Prostate gland (tissue), 2 donors: ENCODE measurements around the gene TMEM9B. TPM values are rescaled to one million over a fixed set of nuclear protein-coding genes. Genes with fewer than 3 reads are reported as not detected.

Experiments used
- DNase-seq: peaks from one replicate; pipeline ENCODE4 v3.0.0-alpha.2; 2019; ENCODE audit warnings: low spot score
- H3K27ac ChIP-seq, 2 donors: fragments of 200-600 bp; sonication (generic); 2 replicates each; pipeline ENCODE4 v1.5.1; 2017 to 2019
- H3K27me3 ChIP-seq: fragments of 200-600 bp; sonication (generic); replicated peaks from 2 replicates; pipeline ENCODE4 v1.5.1; 2019; ENCODE audit not compliant: insufficient read depth
- H3K36me3 ChIP-seq, 2 donors: fragments of 200-600 bp; sonication (generic); 1 replicate in 1 of 2; 2 replicates in 1 of 2; pipeline versions ENCODE4 v1.5.1 to v1.8.1; 2017 to 2019
- H3K4me1 ChIP-seq: fragments of 200-600 bp; sonication (generic); replicated peaks from 2 replicates; pipeline ENCODE4 v1.5.1; 2019
- H3K4me3 ChIP-seq, 2 donors: fragments of 200-600 bp; sonication (generic); 2 replicates each; pipeline ENCODE4 v1.5.1; 2017 to 2019
- H3K9me3 ChIP-seq: fragments of 200-600 bp; sonication (generic); 2 replicates; pipeline ENCODE4 v1.5.1; 2017
- CTCF ChIP-seq, 4 experiments: fragments of 200-600 bp in 2 of 4; fragments of 450-650 bp in 2 of 4; sonication (generic) in 2 of 4; IDR thresholded peaks; 1 replicate in 3 of 4; 2 replicates in 1 of 4; pipeline ENCODE4 v1.5.1; 2016 to 2019; ENCODE audit warnings: antibody characterized with exemption in 4 of 4, mild to moderate bottlenecking in 2 of 4, moderate library complexity in 2 of 4
- POLR2A ChIP-seq: fragments of 450-650 bp; IDR thresholded peaks from one replicate; pipeline ENCODE4 v1.6.1; 2016; ENCODE audit warnings: antibody characterized with exemption, mild to moderate bottlenecking
- POLR2AphosphoS5 ChIP-seq: sonication (generic); formaldehyde crosslinking; IDR thresholded peaks from one replicate; pipeline ENCODE4 v1.6.1; 2017; ENCODE audit warnings: antibody characterized with exemption
- WGBS: methylation state at CpG from one replicate; pipeline ENCODE4 v1.1.5; 2018; 5-methylcytosine and 5-hydroxymethylcytosine counted together
- intact Hi-C: fragments of 100-400 bp; cut with DNase I; formaldehyde crosslinking; loops from one replicate; pipeline ENCODE4 v1.14.2; 2022
- total RNA-seq, 2 donors: library from RNA; depleted of rRNA; stranded (reverse); fragments of >200 nt; gene quantifications; one replicate each; pipeline ENCODE4 v1.1.0, GENCODE V29; 2016

The TMEM9B gene
- total RNA-seq, 2 donors from 2014 or later: 51.3 to 58.9 TPM

- DNase-seq: no peak
- TF ChIP-seq POLR2AphosphoS5 (no peak), CTCF (IDR thresholded peaks at IDR 0.05) (no peak), POLR2A (no peak)
- Histone ChIP-seq H3K27ac (no peak overlapping the region), H3K4me3 (no peak overlapping the region), H3K9me3 (no peaks in the 10 kb centered on the region), H3K27me3 (no peaks in the 10 kb centered on the region), H3K4me1 (no peaks in the 10 kb centered on the region), H3K36me3 (no peaks in the 10 kb centered on the region)
- intact Hi-C loops: no loop called here
- 58% methylated on average over 3 of the region's 3 CpGs for WGBS
Measured at GRCh38 chr11:8973121-8973520, 8.9 kb upstream of the TMEM9B start.

- no peak for DNase-seq
- no peak for TF ChIP-seq CTCF (IDR thresholded peaks at IDR 0.05)
- no peak for TF ChIP-seq POLR2A
- TF ChIP-seq POLR2AphosphoS5: no peak
- H3K4me1 ChIP-seq: no peaks in the 10 kb centered on the region
- no peaks in the 10 kb centered on the region for H3K9me3 ChIP-seq
- WGBS: 67% methylated on average over 1 of the region's 1 CpG
- intact Hi-C loops: no loop called here
- no peak overlapping the region for H3K27ac ChIP-seq
- H3K36me3 ChIP-seq: no peaks in the 10 kb centered on the region
- no peaks in the 10 kb centered on the region for H3K27me3 ChIP-seq
- no peak overlapping the region for H3K4me3 ChIP-seq
Measured at GRCh38 chr11:8971924-8972316, 7.7 kb upstream of the TMEM9B start.

- Histone ChIP-seq H3K27ac (no peak overlapping the region), H3K36me3 (no peaks in the 10 kb centered on the region), H3K4me3 (no peak overlapping the region), H3K4me1 (no peaks in the 10 kb centered on the region), H3K9me3 (no peaks in the 10 kb centered on the region), H3K27me3 (no peaks in the 10 kb centered on the region)
- 76% methylated on average over 2 of the region's 2 CpGs for WGBS
- intact Hi-C loops: no loop called here
- TF ChIP-seq CTCF (IDR thresholded peaks at IDR 0.05) (no peak), POLR2AphosphoS5 (no peak), POLR2A (no peak)
- DNase-seq: no peak
Measured at GRCh38 chr11:8971196-8971923, 7.1 kb upstream of the TMEM9B start.

GRCh38 chr11:8967184-8967583 lies 2.9 kb upstream of the TMEM9B start:
- H3K4me1 ChIP-seq: no peaks in the 10 kb centered on the region
- DNase-seq: no peak

More at GRCh38 chr11:8967184-8967583, 2.9 kb upstream of the TMEM9B start:
- Histone ChIP-seq H3K36me3 (no peaks in the 10 kb centered on the region), H3K27ac (no peak overlapping the region), H3K4me3 (no peak overlapping the region), H3K9me3 (no peaks in the 10 kb centered on the region), H3K27me3 (no peaks in the 10 kb centered on the region)
- TF ChIP-seq CTCF (IDR thresholded peaks at IDR 0.05) (no peak), POLR2A (no peak), POLR2AphosphoS5 (no peak)
- WGBS: 84% methylated on average over 8 of the region's 8 CpGs
- intact Hi-C loops: no loop called here
